Neuronal stem cell (in vitro differentiated cells): ENCODE results near the gene ITGB5.
A peak's percentile ranks its signal among the peaks of the same experiment; 100 is the strongest.

Source experiments
- DNase-seq: peaks from one replicate; pipeline ENCODE4 v3.0.0-alpha.2; 2013; ENCODE audit warnings: low spot score
- H2AFZ ChIP-seq: one replicate; pipeline ENCODE4 v1.6.1; 2013; ENCODE audit warnings: mild to moderate bottlenecking, low read length, inconsistent platforms
- H2AK5ac ChIP-seq: 2 replicates; pipeline ENCODE4 v1.6.1; 2013; ENCODE audit warnings: low read depth, mild to moderate bottlenecking, inconsistent platforms, low read length, moderate library complexity, mixed read lengths
- H2BK120ac ChIP-seq: 2 replicates; pipeline ENCODE4 v1.6.1; 2013; ENCODE audit warnings: low read depth, mild to moderate bottlenecking, inconsistent platforms, low read length, moderate library complexity, mixed read lengths
- H2BK12ac ChIP-seq: one replicate; pipeline ENCODE4 v1.6.1; 2013; ENCODE audit warnings: low read length, inconsistent platforms
- H2BK15ac ChIP-seq: 2 replicates; pipeline ENCODE4 v1.6.1; 2013; ENCODE audit warnings: mild to moderate bottlenecking, low read length, inconsistent platforms, mixed read lengths
- H2BK5ac ChIP-seq: one replicate; pipeline ENCODE4 v1.6.1; 2013; ENCODE audit warnings: inconsistent platforms, mild to moderate bottlenecking, low read length, moderate library complexity
- H3K14ac ChIP-seq: one replicate; pipeline ENCODE4 v1.6.1; 2013; ENCODE audit warnings: low read length, inconsistent platforms
- H3K18ac ChIP-seq: 2 replicates; pipeline ENCODE4 v1.6.1; 2013; ENCODE audit warnings: low read length, inconsistent platforms
- H3K23ac ChIP-seq: 2 replicates; pipeline ENCODE4 v1.6.1; 2013; ENCODE audit warnings: low read depth, mild to moderate bottlenecking, mixed read lengths, low read length, inconsistent platforms; ENCODE audit not compliant: poor library complexity
- H3K27ac ChIP-seq: replicated peaks from 3 replicates; pipeline ENCODE4 v1.5.1; 2013; ENCODE audit warnings: low read length, inconsistent platforms
- H3K27me3 ChIP-seq, 3 experiments: 2 replicates each; pipeline ENCODE4 v1.6.1; 2013; ENCODE audit warnings: low read length in 3 of 3, mild to moderate bottlenecking in 2 of 3, inconsistent platforms in 1 of 3, low read depth in 1 of 3, mixed read lengths in 1 of 3, moderate library complexity in 1 of 3; ENCODE audit not compliant: control insufficient read depth in 3 of 3, insufficient read depth in 3 of 3
- H3K36me3 ChIP-seq, 2 donors: replicated peaks in 1 of 2; 2 replicates each; pipeline ENCODE4 v1.6.1; 2013; ENCODE audit warnings: low read length in 2 of 2; ENCODE audit not compliant: control insufficient read depth in 2 of 2, insufficient read depth in 2 of 2
- H3K4ac ChIP-seq: 2 replicates; pipeline ENCODE4 v1.6.1; 2013; ENCODE audit warnings: inconsistent platforms, mild to moderate bottlenecking, low read length, moderate library complexity
- H3K4me1 ChIP-seq, 2 donors: 1 replicate in 1 of 2; 2 replicates in 1 of 2; pipeline ENCODE4 v1.6.1; 2013; ENCODE audit warnings: low read length in 2 of 2, low read depth in 1 of 2; ENCODE audit not compliant: control insufficient read depth in 2 of 2, insufficient read depth in 1 of 2
- H3K4me2 ChIP-seq: one replicate; pipeline ENCODE4 v1.6.1; 2013; ENCODE audit warnings: mild to moderate bottlenecking, low read length, inconsistent platforms; ENCODE audit not compliant: insufficient read depth, poor library complexity, severe bottlenecking
- H3K4me3 ChIP-seq, 2 donors: 2 replicates each; pipeline ENCODE4 v1.5.1; 2013; ENCODE audit warnings: low read length in 2 of 2, mild to moderate bottlenecking in 2 of 2, inconsistent platforms in 1 of 2, moderate library complexity in 1 of 2
- H3K79me1 ChIP-seq: one replicate; pipeline ENCODE4 v1.6.1; 2013; ENCODE audit warnings: low read depth, mild to moderate bottlenecking, inconsistent platforms, low read length, moderate library complexity
- H3K9ac ChIP-seq: one replicate; pipeline ENCODE4 v1.6.1; 2013; ENCODE audit warnings: mild to moderate bottlenecking, low read depth, low read length, inconsistent platforms; ENCODE audit not compliant: poor library complexity
- H3K9me3 ChIP-seq, 2 donors: replicated peaks in 1 of 2; 2 replicates each; pipeline versions ENCODE3 to v1.6.1; 2013; ENCODE audit warnings: low read length in 2 of 2, mild to moderate bottlenecking in 2 of 2, inconsistent platforms in 1 of 2, low read depth in 1 of 2, mixed read lengths in 1 of 2, moderate library complexity in 1 of 2; ENCODE audit not compliant: control insufficient read depth in 2 of 2, insufficient read depth in 1 of 2
- H4K8ac ChIP-seq: one replicate; pipeline ENCODE4 v1.6.1; 2013; ENCODE audit warnings: low read depth, mild to moderate bottlenecking, inconsistent platforms, low read length, moderate library complexity
- H4K91ac ChIP-seq: one replicate; pipeline ENCODE4 v1.6.1; 2013; ENCODE audit warnings: low read length, low read depth, mild to moderate bottlenecking, inconsistent platforms; ENCODE audit not compliant: poor library complexity
- WGBS, 2 donors: extraction: QIAGEN DNeasy Blood & Tissue Kit; methylation state at CpG; one replicate each; pipeline ENCODE4 v1.1.7; 2013; ENCODE audit warnings: missing lambda C conversion rate in 2 of 2, mixed read lengths in 1 of 2; ENCODE audit not compliant: insufficient read length in 2 of 2, insufficient replicate concordance in 1 of 2; ENCODE audit errors: extremely low coverage in 2 of 2; 5-methylcytosine and 5-hydroxymethylcytosine counted together

Gene ITGB5

DNA sequence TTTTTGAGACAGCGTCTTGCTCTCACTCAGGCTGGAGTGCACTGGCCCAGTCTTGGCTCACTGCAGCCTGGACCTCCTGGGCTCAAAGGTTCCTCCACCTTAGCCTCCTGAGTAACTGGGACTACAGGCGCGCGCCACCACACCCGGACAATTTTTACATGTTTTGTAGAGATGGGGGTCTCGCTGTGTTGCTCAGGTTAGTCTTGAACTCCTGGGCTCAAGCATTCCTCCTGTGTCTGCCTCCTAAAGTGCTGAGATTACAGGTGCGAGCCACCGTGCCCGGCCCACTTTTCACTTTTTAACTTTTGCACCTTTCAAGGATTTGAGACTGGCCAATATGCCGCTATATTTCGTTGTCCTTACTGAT lies 750 bp upstream of the ITGB5 start:
- peak overlapping the region; percentile 96 for H3K23ac ChIP-seq
- H3K14ac ChIP-seq: no peak overlapping the region
- no CpG with 5 or more reads among the region's 11 CpGs for WGBS, 2 donors
- no peaks in the 10 kb centered on the region for H3K9me3 ChIP-seq
- H3K9ac ChIP-seq: no peak overlapping the region
- no peak overlapping the region for H4K91ac ChIP-seq
- H2BK120ac ChIP-seq: peak overlapping the region; percentile 24
- peak overlapping the region; percentile 91 for H2BK15ac ChIP-seq
- no peak for DNase-seq
- H3K79me1 ChIP-seq: no peaks in the 10 kb centered on the region
- H4K8ac ChIP-seq: no peak overlapping the region
- H2AK5ac ChIP-seq: peak overlapping the region; percentile 40
- H2AFZ ChIP-seq: no peak overlapping the region
- no peaks in the 10 kb centered on the region for H3K36me3 ChIP-seq
- H3K18ac ChIP-seq: peak overlapping the region; percentile 95
- H3K27me3 ChIP-seq: peaks cover 0 to 32% (median 0%) of the 10 kb centered on the region in 3 experiments
- no peak overlapping the region for H2BK12ac ChIP-seq
- H3K4ac ChIP-seq: no peak overlapping the region
- peak overlapping the region in 1 of 2 donors; percentile 56 for H3K4me3 ChIP-seq
- H3K27ac ChIP-seq: no peak overlapping the region
- H3K4me2 ChIP-seq: peak overlapping the region; percentile 92
- H3K4me1 ChIP-seq: peaks cover 17 to 20% of the 10 kb centered on the region in 2 donors
- H2BK5ac ChIP-seq: no peak overlapping the region

DNA sequence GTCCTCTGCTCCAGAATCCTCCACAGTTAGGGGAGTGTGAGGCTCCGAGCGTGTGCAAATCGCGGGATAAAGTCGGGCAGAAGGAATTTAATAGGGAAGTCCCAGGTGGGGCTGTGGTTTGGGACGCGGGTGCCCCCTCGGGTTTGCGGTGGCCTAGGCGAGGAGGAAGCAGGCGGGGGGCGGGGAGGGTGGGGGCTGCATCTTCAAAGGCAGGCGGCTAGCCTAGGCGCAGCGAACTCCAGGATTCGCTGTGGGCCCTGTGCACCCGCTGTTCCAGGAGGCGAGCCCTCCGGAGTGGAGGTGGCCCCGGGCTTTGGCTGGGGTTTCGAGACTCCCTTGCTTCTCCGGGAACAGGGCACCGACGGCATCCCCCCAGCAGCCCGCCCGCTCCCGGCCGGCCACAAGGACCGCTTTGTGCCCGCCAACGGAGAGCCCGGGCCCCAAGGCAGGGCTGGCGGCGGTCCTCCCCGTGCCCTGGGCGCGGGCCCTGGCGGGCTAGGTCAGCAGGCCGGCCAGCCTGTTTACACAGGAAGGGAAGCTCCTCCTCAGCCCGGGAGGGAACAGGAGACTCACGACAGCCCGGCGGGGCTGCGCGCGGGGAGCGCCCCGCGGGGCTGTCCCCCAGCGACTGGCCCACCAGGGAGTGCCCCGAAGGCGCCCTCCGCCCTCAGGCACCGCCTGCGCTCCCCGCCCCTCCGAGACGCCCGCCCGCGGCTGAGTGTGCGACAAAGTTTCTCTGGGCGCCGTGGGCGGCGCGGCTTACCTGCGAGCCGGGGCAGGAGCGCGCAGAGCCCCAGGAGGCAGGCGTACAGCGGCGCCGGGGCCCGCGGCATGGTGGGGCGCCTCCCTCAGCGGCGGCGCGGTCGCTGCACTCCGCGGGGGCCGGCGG lies 753 bp downstream of the ITGB5 start:
- Histone ChIP-seq H3K4me3 (peak overlapping the region; percentile 56 to 94), H3K9me3 (no peaks in the 10 kb centered on the region), H3K27me3 (peaks cover 0 to 32% (median 0%) of the 10 kb centered on the region in 3 experiments), H3K14ac (peak overlapping the region; percentile 97), H3K27ac (peak overlapping the region; percentile 86), H3K4ac (peak overlapping the region; percentile 71), H2BK5ac (peak overlapping the region; percentile 92), H3K18ac (peak overlapping the region; percentile 97), H3K4me1 (peaks cover 22 to 24% of the 10 kb centered on the region in 2 donors), H2BK12ac (no peak overlapping the region), H3K4me2 (peak overlapping the region; percentile 92), H2BK15ac (peak overlapping the region; percentile 89), H3K36me3 (no peaks in the 10 kb centered on the region), H4K8ac (no peak overlapping the region), H3K9ac (peak overlapping the region; percentile 91), H3K79me1 (no peaks in the 10 kb centered on the region), H2AFZ (peak overlapping the region; percentile 99), H2BK120ac (peak overlapping the region; percentile 92), H4K91ac (peak overlapping the region; percentile 57), H2AK5ac (peak overlapping the region; percentile 68), H3K23ac (peak overlapping the region; percentile 96)
- peak; percentile 43 for DNase-seq
- WGBS, 2 donors: no CpG with 5 or more reads among the region's 87 CpGs

DNA sequence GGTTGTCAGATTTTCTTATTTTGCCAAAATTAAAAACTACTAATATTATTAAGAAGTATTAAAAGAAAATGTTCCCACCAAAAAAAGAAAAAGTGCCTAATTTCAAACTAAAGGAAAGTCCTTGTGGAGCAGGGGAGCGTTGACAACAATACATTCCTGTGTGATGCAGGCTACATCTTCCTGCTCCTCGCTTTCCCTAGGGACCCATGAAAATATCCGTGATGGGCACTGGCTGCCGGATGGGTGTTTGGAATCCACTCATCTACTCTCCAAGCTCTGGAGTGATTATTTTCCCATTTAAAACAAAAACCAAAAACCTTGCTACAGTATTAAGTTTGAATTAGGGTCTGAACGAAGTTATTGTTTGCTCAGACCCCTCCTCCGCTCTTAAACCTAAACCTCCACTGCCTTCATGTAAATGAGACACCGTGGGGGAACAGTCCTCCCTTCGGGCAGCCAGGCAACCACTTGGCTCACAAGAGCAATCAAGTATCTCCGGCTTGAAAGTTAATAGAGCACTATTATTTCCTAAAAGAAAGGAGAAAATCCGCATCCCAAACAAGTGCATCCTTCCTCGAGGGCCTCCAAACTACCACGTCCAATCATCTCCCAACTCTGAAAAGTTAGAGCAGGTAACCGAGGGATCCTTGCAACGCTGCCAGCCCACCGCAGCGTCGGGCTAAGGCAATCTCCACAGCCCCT lies 1.5 kb downstream of the ITGB5 start:
- Histone ChIP-seq H3K4me1 (peaks cover 22 to 24% of the 10 kb centered on the region in 2 donors), H3K4ac (no peak overlapping the region), H4K8ac (no peak overlapping the region), H3K4me2 (peak overlapping the region; percentile 92), H2AK5ac (peak overlapping the region; percentile 68), H3K9me3 (no peaks in the 10 kb centered on the region), H2BK12ac (no peak overlapping the region), H3K9ac (peak overlapping the region; percentile 90), H4K91ac (no peak overlapping the region), H3K36me3 (no peaks in the 10 kb centered on the region), H2BK120ac (no peak overlapping the region), H2AFZ (peak overlapping the region; percentile 99), H3K27me3 (peaks cover 0 to 29% (median 0%) of the 10 kb centered on the region in 3 experiments), H3K79me1 (no peaks in the 10 kb centered on the region), H3K14ac (peak overlapping the region; percentile 97), H2BK15ac (peak overlapping the region; percentile 89), H3K27ac (peak overlapping the region; percentile 86), H3K4me3 (peak overlapping the region; percentile 56 to 94), H3K23ac (peak overlapping the region; percentile 15), H2BK5ac (no peak overlapping the region), H3K18ac (peak overlapping the region; percentile 93)
- WGBS, 2 donors: no CpG with 5 or more reads among the region's 17 CpGs
- peak; percentile 26 for DNase-seq
